Measurements from ENCODE around the gene ESYT2.

- TF ChIP-seq ZFX (CRISPR knock-in tag; IDR thresholded peaks at IDR 0.05) (no peak), CTCF (IDR thresholded peaks at IDR 0.05 in 2 of 3, conservative IDR thresholded peaks at IDR 0.05 in 1 of 3; ENCODE audit: insufficient read depth in 2 of 3, low read depth in 1 of 3, low read length in 3 of 3) (no peak), SMC3 (conservative IDR thresholded peaks at IDR 0.05; ENCODE audit: insufficient read depth, low read depth, low read length) (no peak), ZBED1 (IDR thresholded peaks at IDR 0.05) (no peak), JUNB (CRISPR knock-in tag; conservative IDR thresholded peaks at IDR 0.05) (no peak), SIX5 (IDR thresholded peaks at IDR 0.05; ENCODE audit: borderline replicate concordance in 1 of 2, insufficient read depth in 1 of 2, low read depth in 1 of 2, low read length in 2 of 2) (no peak), ZNF263 (CRISPR knock-in tag; IDR thresholded peaks at IDR 0.05; ENCODE audit: borderline replicate concordance) (no peak), YY1 (IDR thresholded peaks at IDR 0.05; ENCODE audit: borderline replicate concordance in 1 of 3, control insufficient read depth in 1 of 3, extremely low read depth in 1 of 3, insufficient read depth in 3 of 3, insufficient read length in 1 of 3, insufficient replicate concordance in 2 of 3, low read depth in 1 of 3, low read length in 2 of 3) (no peak), SP1 (CRISPR knock-in tag; IDR thresholded peaks at IDR 0.05) (no peak)
These were observed 29.5 kb upstream of the ESYT2 start for GRCh38 chr7:158858592-158859503.

Measured in K562 (cell line).